NCI-H2029 (cell line): Measurements from ENCODE around the gene HS6ST1.

ENCODE experiments used
- DNase-seq: peaks from one replicate; lab custom pipeline; 2025; lab: John Stamatoyannopoulos, UW

Gene HS6ST1

GRCh38 chr2:128348701-128349100 is 30.0 kb upstream of the HS6ST1 start:
- DNase-seq = no peak

GRCh38 chr2:128347701-128348539 is 29.3 kb upstream of the HS6ST1 start:
- peak; percentile 46 for DNase-seq

- DNase-seq = no peak
These were observed 28.5 kb upstream of the HS6ST1 start for GRCh38 chr2:128347171-128347558.

- no peak for DNase-seq
These were observed 27.9 kb upstream of the HS6ST1 start for GRCh38 chr2:128346291-128347170.

- no peak for DNase-seq
These were observed 26.9 kb upstream of the HS6ST1 start for GRCh38 chr2:128345436-128346165.

- DNase-seq = no peak
These were observed 25.4 kb upstream of the HS6ST1 start for GRCh38 chr2:128344101-128344500.

- DNase-seq = no peak
These were observed 24.8 kb upstream of the HS6ST1 start for GRCh38 chr2:128343459-128343858.

GRCh38 chr2:128342550-128342949 is 23.9 kb upstream of the HS6ST1 start:
- no peak for DNase-seq

- no peak for DNase-seq
These were observed 23.0 kb upstream of the HS6ST1 start for GRCh38 chr2:128341621-128342020.

GRCh38 chr2:128332091-128332634 is 13.5 kb upstream of the HS6ST1 start:
- no peak for DNase-seq

- no peak for DNase-seq
These were observed 11.9 kb upstream of the HS6ST1 start for GRCh38 chr2:128330583-128330982.

- DNase-seq = no peak
These were observed 10.9 kb upstream of the HS6ST1 start for GRCh38 chr2:128329607-128330006.

- DNase-seq = no peak
These were observed 8.7 kb upstream of the HS6ST1 start for GRCh38 chr2:128327180-128327964.

- DNase-seq = no peak
These were observed 7.7 kb upstream of the HS6ST1 start for GRCh38 chr2:128326346-128326745.

GRCh38 chr2:128325611-128326181 is 7.0 kb upstream of the HS6ST1 start:
- no peak for DNase-seq

GRCh38 chr2:128324897-128325410 is 6.3 kb upstream of the HS6ST1 start:
- no peak for DNase-seq

- no peak for DNase-seq
These were observed 5.6 kb upstream of the HS6ST1 start for GRCh38 chr2:128324008-128324896.

GRCh38 chr2:128323555-128323931 is 4.9 kb upstream of the HS6ST1 start:
- no peak for DNase-seq

- no peak for DNase-seq
These were observed 4.3 kb upstream of the HS6ST1 start for GRCh38 chr2:128322715-128323554.
